Mesenteric fat pad (tissue), 1 donor: Measurements from ENCODE around the gene BEND5. TPM values are rescaled to one million over a fixed set of nuclear protein-coding genes. Genes with fewer than 3 reads are reported as not detected.

Source experiments
- DNase-seq: peaks from one replicate; pipeline ENCODE4 v3.0.0-alpha.2; 2020; ENCODE audit warnings: low spot score
- long read RNA-seq: library from polyadenylated mRNA; unstranded; transcript quantifications from one replicate; pipeline ENCODE4 v2.0.0, GENCODE V29; 2020
- total RNA-seq: library from RNA; stranded (reverse); fragmentation: NEBNext Ultra II Directional; extraction: Animal tissue kit (Norgen Biotek cat#: 25700); gene quantifications from one replicate; pipeline ENCODE4 v1.2.1, GENCODE V29; 2021
- donor health status: DM: yes; HTN: yes; CAD: no.

Gene BEND5, protein sequence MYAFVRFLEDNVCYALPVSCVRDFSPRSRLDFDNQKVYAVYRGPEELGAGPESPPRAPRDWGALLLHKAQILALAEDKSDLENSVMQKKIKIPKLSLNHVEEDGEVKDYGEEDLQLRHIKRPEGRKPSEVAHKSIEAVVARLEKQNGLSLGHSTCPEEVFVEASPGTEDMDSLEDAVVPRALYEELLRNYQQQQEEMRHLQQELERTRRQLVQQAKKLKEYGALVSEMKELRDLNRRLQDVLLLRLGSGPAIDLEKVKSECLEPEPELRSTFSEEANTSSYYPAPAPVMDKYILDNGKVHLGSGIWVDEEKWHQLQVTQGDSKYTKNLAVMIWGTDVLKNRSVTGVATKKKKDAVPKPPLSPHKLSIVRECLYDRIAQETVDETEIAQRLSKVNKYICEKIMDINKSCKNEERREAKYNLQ
- 1.5 TPM for total RNA-seq
- long read RNA-seq, partial matches to known transcripts = 0 of 3 reads
- long read RNA-seq, other reads (novel, unspliced or antisense) = 1 of 3 reads

DNA sequence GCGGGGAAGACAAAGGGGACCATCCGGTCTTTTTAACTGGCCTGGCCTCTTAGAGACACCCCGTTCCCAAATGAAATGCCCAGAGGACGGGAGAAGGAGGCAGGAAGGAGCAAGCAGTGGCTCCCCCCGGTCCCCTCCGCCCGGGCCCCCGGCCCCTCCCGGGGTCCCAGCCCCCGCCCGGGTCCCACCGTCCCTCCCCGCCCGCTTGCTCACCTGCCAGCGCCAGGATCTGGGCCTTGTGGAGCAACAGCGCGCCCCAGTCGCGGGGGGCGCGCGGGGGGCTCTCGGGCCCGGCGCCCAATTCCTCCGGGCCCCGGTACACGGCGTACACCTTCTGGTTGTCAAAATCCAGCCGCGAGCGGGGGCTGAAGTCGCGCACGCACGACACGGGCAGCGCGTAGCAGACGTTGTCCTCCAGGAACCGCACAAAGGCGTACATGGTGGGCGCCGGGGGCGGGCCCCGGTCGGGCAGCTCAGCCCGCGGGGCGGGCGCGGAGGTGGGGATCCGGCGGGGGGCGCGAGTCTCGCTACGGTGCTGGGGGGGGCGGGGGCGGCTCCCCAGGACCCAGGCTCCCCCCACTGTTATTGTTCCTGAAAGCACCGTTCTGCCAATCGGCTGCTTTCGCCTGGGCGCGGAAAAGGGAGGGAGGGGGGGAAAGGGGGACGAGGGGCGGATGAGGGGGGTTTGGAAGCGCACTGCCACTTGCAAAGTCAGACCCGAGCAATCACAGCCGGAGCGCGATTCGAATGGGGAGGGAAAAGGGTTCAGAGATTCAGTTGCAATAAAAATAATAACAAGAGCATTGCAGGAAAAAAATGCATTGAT lies at the start of gene BEND5:
BEND5 (minus strand) TSS at position 499 of the 826 bp plus-strand sequence; CDS start at position 439, 60 bp downstream.
- no peak for DNase-seq

DNA sequence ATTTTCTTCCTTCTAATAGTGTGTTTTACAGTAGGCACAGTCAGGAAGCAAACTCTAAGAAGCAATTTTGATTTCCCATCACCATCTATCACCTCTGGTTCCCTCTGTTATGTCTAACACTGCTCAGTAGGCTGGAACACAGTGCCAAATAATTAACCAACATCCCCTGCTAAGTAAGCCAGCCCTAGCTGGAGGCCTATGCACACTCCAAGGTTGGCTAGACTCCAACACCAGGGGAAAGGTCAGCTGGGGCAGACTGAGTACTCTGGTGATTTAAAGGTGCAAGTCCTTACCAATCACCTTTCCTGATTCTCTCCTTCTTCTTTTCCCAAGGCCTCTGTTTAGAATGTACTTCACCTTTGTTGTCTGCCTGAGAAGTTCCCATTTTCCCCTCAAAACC lies 46.5 kb upstream of the BEND5 start:
- no peak for DNase-seq

DNA sequence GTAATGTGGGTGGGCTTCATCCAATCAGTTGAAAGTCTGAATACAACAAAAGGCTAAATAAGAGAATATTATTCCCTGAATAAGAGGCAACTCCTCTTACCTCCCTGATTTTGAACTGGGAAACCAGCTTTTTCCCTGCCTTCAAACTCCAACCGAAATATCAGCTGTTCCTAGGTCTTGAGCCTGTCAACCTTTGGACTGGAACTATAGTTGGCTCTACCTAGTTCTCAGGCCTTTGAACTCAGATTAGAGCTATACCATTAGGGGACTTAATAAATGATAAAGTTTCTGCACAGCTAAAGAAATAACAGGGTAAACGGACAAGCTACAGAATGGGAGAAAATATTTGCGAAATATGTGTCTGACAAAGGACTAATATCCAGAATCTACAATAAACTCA lies 43.8 kb upstream of the BEND5 start:
- DNase-seq = no peak

DNA sequence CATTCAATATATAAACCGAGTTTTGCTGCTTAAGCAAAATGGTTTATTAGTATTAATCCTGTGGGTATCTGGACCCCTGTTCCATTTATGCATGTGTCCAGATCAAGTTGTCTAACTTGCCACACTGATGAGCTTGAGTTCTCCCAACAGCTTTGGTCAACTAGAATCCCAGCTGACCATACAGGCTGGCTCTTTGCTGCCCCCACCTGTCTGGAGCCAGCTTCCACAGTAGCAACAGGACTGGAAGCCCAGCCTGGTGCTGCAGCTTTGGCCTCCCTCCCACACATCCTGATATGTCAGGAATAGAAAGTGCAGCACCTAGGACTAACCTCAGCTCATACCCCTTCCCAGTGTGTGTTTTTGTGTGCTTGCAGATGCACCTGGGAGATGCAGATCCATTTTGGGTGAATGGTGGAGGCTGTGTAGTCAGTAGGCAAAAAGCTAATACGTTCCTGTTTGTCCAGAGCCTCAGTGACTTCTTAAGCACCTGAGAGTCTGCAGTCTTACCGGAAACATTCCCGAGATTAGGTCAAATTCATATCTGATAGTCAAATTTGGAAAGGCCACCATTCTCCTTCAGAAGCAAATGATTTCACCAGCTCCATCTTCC lies 40.9 kb upstream of the BEND5 start:
- no peak for DNase-seq

DNA sequence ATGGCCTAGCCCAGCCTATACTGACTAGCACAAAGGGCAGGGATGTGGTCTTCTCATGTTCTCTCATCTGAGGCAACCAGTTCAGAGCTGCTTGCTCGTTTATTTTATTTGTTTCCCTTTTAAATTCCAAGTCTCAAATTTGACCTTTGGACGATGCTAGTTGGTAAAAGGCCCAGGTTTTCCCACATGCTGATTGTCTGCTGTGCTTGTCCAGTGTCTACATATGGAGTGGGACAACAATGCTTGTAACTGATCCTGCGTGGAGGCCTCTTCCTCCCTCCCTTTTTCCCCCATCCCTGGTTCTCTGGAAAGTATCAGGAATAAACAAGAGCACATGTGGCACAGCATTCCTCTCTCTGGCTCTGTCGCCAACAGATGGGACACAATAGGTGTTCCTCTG lies 34.0 kb upstream of the BEND5 start:
- no peak for DNase-seq

DNA sequence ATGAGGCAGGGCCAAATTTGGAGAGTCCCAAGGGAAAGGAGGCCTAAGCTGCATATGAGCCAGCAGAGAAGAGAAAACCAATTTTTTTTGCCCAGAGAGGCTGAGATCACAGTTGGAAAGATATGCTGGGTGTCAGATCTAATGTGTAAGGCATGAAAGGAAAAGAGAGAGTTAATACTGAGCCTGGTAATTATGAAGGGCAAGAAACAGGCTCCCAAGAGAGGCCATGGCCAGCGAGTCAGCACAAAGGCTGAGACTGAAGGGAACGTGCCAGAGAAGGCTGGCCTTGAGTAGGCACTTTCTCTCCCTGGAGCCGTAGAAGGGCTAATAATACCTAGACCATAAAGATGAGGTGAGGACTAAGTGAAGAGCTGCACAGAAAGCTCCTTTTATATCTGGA lies 31.8 kb upstream of the BEND5 start:
- DNase-seq = no peak

DNA sequence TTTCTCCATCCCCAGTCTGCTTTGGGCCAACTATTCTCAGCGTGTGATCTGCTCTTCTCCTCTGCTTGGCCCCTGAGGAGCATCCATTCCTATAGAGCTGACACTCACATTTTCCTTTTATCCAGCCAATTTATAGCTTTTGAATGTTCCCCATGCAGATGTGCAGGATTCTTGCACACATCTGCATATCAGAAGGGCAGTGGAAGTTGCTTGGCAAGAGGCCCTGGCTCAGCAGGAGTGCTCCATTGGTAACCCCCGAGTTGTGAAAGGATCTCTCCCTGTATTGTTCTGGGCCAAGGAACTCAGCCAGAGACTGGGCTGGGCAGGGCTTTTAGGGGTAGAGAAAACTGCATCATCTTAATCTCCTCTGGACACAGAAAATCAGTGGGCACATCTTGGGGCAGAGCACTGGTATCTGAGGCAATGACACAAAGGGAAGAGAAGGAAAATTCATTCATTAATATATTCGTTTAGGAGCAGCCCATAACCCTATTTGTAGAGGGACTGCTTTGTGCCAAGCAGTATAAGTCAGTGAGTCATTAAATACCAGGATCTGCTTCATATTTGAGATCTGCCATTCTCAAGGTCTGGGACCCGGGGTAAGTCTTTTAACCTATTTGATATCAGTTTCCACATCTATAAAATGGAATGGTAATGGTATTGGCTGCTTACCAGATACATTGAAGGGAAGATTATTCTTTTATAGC lies 31.0 kb upstream of the BEND5 start:
- DNase-seq = no peak

DNA sequence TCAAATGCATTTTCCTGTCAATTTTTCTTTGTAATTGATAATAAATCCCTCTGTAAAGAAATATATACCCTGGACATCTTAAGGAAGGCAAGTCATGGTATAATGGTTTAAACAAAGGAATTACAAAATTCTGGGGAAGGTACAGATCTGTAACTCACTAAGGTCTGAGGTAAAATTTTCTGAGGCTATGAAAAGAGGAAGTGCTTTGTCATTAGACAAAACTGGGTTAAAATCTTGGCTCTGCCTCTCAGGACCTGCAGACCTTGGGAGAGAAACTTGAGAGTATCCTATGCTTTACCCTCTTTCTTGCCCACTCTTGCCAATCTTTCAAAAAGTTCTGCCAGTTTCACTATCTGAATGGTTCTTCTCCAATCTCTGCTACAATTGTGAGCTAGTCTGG lies 26.8 kb upstream of the BEND5 start:
- DNase-seq = no peak

DNA sequence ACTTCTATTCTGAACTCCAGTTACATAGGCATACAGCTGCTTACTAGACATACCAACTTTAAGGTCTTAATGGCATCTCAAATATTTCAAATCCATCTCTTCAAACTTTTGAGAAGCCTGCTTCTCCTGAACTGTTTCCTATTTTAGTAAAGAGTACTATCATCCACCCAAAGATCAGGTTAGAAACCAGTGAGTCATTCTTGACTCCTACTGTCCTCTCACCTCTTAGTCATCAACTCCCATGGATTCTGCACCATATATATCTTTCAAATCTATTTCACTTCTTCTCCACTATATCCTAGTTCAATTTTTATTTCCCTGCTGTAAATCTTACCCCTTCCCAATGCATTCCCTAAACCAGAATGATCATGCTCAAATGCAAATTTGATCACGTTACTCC lies 18.1 kb upstream of the BEND5 start:
- no peak for DNase-seq

DNA sequence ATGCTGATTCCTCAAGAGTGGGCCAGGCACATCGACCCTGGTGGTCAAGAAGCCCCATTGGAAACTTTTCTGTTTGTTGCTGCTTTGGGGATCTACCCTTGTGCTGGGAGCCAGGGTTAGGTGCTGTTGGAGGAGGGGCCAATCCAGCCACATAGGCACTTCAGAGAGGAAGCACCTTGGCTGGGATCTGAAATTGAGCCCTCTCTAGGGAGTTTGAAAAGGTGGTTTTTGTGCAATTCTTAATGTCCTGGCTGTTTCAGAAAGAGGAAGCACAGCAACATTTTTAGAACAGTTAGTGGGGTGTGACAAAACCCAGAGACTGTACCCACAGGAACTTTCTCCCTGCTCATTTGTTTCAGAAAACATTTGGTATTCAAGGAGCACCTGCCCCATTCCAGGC lies 17.2 kb upstream of the BEND5 start:
- DNase-seq = no peak

DNA sequence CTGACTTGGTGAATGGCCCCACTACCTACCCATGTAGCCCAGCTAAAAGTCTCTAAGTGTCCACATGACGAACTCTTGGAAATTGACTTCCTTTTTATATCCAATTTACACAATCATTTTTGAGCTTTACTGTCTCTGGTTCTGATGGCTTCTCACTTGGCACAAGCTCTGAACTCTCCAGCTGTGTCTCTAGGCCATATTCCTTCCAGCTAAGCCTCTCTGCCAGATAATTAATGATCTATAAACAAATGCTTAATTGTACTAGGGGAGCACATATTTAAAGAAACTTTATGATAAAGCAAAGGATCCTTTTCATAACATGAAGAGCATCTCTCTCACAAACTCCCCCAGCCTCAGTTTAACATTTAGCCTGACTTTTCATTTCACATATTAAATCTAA lies 16.3 kb upstream of the BEND5 start:
- no peak for DNase-seq

DNA sequence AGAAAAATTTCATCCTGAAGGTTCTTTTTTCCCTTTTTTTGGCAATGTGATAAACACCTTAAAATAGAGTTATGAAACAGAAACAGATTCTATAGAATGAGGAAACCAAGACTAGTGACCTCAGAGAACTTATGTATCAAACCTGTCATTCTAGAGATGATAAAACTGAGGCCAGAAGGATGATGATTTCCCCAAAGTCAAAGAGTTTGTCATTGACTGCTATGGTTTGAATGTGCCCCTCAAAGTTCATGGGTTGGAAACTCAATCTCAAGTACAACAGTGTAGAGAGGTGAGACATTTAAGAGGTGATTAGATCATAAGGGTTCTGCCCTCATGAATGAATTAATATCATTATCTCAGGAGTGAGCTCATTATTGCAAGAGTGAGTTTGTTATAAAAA lies 13.7 kb upstream of the BEND5 start:
- no peak for DNase-seq

DNA sequence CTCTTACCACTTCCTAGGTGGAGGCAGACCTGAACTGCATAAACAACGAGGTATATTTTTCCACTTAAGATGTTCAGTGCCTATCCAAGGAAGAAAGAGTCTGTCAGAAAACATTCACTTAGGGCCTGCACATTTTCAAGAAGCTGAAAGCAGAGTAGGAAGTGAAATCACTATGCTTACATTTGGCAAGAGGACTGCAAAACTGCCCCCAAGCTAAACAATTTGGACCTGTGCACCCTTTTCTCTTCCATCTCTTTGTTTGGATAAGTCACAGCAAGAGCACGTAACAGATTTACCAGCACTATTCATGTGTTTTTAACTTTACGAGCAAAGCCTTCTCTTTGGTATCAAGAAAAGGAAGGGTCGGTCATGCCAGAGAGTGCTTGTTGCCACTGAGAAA lies 13.2 kb upstream of the BEND5 start:
- DNase-seq = no peak

DNA sequence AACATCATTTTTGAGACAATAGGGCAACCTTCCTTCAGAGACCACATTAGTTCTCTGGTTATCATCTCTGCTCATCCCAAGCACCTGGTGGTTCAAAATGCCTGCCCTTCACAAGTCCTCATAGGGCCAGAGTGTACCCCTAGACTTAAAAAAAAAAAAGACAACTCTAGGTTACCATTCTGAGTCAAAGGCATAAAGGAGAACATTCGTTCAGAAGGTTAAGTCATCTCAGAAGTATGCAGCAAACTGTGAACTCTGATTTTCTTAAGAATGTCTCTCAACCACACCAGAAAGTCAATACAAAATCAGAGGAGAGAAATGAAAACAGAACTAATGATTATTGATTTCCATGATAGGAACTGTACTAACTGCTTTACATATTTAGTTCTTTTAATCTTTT lies 9.2 kb upstream of the BEND5 start:
- no peak for DNase-seq

DNA sequence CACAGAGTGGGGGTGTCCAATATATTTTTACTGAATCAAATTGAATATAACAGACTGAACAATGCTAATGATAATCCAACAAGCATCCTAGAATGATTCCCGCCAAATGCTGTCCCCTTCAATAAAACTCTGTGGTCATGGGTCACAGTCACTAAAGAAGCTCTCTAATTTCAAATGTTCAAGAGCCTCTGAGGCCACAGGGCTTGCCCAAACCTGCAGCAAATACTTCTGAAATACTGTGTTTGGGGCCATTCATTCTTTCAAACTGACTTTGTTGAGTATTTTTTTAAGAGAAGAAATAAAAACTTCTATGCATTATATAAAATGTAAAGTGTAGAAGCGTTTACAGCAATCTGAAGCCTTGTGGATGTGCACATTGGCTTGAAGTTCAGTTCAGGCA lies 7.6 kb upstream of the BEND5 start:
- no peak for DNase-seq

DNA sequence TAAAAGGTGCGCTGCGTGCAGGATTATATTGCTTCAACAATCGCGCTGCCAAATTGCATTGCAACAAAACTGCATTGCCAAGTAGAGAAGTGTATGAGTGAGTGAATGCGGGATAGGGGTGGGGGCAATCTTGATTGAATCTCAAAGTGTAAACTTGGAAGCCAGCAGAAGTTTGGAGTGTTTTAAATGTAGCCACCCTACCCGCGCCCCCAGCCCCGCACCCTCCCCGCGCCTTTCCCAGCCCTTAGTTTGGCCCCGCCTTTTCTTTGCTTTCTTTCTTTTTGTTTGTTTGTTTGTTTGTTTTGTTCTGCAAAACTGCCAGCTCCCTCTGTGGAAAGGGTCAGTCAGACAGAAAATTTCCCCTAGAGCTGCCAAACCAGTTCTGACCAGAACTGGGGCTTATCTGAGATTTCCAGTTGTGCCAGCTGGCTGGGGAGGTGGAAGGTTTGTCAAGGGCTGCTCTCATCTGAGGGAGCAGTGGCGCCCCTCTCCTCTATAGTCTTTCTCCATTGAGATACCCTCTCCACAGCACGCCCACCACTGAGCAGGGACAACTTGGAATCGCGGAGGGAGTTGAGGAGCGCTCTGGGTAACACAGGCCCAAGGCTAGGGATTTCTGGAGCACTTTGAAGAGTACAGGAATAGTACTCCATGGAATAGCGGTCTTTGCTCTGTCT lies 666 bp upstream of the BEND5 start:
- DNase-seq = no peak

DNA sequence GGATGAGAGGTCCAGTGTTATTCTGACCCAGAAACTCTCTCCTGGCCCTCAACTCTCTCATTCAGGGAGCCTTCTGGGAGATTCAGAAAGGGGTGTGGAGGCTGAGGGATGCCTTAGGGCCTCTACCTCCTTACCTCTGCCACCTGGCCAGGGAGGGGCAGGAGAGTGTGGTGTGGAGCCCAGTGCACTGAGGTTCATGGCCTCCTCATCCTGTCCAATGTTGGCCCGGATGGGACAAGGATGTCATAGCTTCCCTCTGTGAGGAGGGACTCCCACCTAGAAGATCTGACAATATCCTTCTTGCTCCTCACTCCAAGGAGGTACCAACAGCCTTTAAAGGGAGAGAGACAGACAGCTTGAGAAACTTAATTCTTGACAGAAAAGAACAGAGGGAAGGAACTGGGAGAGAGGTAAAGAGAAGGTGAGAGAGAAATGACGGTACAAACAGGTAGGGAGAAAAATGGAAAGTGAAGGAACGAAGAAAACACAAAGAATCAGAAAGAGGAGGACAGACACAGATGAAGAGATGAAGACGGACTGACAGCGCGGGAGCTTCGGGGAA lies 779 bp downstream of the BEND5 start:
- no peak for DNase-seq

DNA sequence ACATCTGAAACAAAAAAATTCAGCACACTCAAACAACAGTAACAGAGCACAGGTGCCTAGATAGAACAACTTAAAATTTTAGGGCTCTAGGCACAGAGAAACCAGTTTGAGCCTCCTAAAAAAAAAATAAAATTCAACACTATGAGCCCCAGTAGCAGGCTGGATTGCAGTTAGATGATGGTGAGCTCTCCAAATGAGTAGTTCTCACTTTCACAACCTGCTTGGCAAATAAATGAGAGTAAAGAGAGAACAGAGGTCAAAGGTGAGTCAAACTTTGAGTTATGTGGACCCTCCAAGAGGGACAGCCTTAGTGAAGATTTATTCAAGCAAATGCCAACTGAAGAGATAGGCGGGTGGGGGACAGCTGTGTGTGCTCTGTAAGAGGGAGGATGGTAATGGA lies 3.6 kb downstream of the BEND5 start:
- no peak for DNase-seq

DNA sequence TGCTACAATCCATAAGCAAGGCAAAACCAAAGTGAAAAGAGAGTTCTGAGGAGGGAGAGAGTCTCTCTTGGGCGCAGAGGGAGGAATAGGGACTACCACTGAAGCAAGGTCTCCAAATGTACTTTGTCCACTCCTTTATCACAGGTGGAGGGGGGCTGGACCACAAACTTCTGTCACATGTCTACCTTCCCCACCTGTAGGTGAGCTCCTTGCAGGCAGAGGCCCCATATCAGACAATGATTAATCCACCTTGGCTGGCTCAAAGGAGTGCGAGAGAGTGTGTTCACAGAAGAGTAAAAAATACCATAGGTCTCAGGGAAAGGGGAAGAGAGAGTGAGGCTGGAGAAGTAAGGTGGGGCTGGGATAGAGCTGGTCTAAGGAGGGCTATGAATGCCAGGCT lies 4.5 kb downstream of the BEND5 start:
- DNase-seq = no peak

DNA sequence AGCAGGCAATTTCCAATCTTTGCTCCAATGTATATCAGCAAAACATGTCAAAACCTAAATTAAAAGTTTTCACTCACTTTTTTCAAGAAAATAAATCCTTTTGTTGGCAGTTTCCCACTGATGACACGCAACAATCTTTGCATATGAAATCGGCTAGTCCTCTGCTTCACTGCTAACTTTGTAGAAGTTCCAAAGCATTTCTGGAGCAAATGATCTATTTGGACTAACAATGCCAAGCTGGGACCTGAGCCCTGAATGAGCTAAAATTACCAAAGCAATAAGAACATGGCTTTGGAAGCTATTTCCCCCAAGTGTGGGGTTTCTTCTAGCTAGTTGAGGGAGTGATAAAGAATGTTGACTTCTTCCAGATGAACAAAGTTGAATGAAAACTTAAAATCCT lies 5.1 kb downstream of the BEND5 start:
- DNase-seq = no peak
